GM21367 (cell line): ENCODE measurements around the gene CCDC122.
"Not testable (repeated sequence)": the region's sequence is repeated elsewhere in the genome, so short reads cannot be mapped to it uniquely, and the experiment has no call there.

Experiments
- ATAC-seq: cut with Tn5 transposase; IDR thresholded peaks from one replicate; pipeline ENCODE4 v1.9.1; 2021; ENCODE audit not compliant: unreplicated experiment

The CCDC122 gene

GRCh38 chr13:43877326-43877725, 2.2 kb downstream of the CCDC122 start:
- ATAC-seq: no peak

- no peak for ATAC-seq
Observed at GRCh38 chr13:43876366-43876765, 3.2 kb downstream of the CCDC122 start.

GRCh38 chr13:43874504-43875092, 4.9 kb downstream of the CCDC122 start:
- no peak for ATAC-seq

- ATAC-seq: no peak
Observed at GRCh38 chr13:43872181-43872580, 7.4 kb downstream of the CCDC122 start.

GRCh38 chr13:43865892-43866291, 13.6 kb downstream of the CCDC122 start:
- ATAC-seq: no peak

- no peak for ATAC-seq
Observed at GRCh38 chr13:43864921-43865320, 14.6 kb downstream of the CCDC122 start.

GRCh38 chr13:43861863-43862262, 17.7 kb downstream of the CCDC122 start:
- ATAC-seq: no peak

GRCh38 chr13:43852923-43853404, 26.6 kb downstream of the CCDC122 start:
- no peak for ATAC-seq

- no peak for ATAC-seq
Observed at GRCh38 chr13:43850873-43851272, 28.7 kb downstream of the CCDC122 start.

GRCh38 chr13:43848001-43848649, 31.4 kb downstream of the CCDC122 start:
- no peak for ATAC-seq

GRCh38 chr13:43846496-43847158, 32.9 kb downstream of the CCDC122 start:
- ATAC-seq: no peak

GRCh38 chr13:43838909-43839308, 40.6 kb downstream of the CCDC122 start:
- ATAC-seq: no peak

- ATAC-seq: no peak
Observed at GRCh38 chr13:43835701-43836100, 43.8 kb downstream of the CCDC122 start.

GRCh38 chr13:43831088-43831487, 48.5 kb downstream of the CCDC122 start:
- no peak for ATAC-seq

- ATAC-seq: no peak
Observed at GRCh38 chr13:43830497-43830881, 49.1 kb downstream of the CCDC122 start.

- not testable (repeated sequence) for ATAC-seq
Observed at GRCh38 chr13:43824656-43825055, 54.9 kb downstream of the CCDC122 start.

GRCh38 chr13:43822969-43823368, 56.6 kb downstream of the CCDC122 start:
- no peak for ATAC-seq

GRCh38 chr13:43816401-43816889, 63.1 kb downstream of the CCDC122 start:
- no peak for ATAC-seq

GRCh38 chr13:43815204-43815603, 64.3 kb downstream of the CCDC122 start:
- ATAC-seq: no peak

GRCh38 chr13:43808676-43809075, 70.9 kb downstream of the CCDC122 start:
- ATAC-seq: no peak

GRCh38 chr13:43805681-43806128, 73.8 kb downstream of the CCDC122 start:
- ATAC-seq: no peak

GRCh38 chr13:43805071-43805468, 74.5 kb downstream of the CCDC122 start:
- ATAC-seq: no peak
